HG03439 (cell line): ENCODE results near the gene TXNDC9.
"Not testable (repeated sequence)": the region's sequence is repeated elsewhere in the genome, so short reads cannot be mapped to it uniquely, and the experiment has no call there.

Source experiments
- ATAC-seq: cut with Tn5 transposase; IDR thresholded peaks from one replicate; pipeline ENCODE4 v1.9.1; 2021; ENCODE audit warnings: mild to moderate bottlenecking, moderate library complexity; ENCODE audit not compliant: unreplicated experiment

Gene TXNDC9

GRCh38 chr2:99336804-99337112 lies 625 bp upstream of the TXNDC9 start:
- ATAC-seq: peak; percentile 4

- ATAC-seq: no peak
Observed at GRCh38 chr2:99325384-99325783, 10.7 kb downstream of the TXNDC9 start.

- ATAC-seq: not testable (repeated sequence)
Observed at GRCh38 chr2:99317873-99318200, 18.3 kb downstream of the TXNDC9 start.

- no peak for ATAC-seq
Observed at GRCh38 chr2:99317161-99317872, 18.8 kb downstream of the TXNDC9 start.

GRCh38 chr2:99301097-99301496 lies 35.0 kb downstream of the TXNDC9 start, which contains the start of gene LYG1:
TSS of gene LYG1 (minus strand) at chr2:99301197. CDS start at chr2:99295670, 5,527 bp downstream.
- not testable (repeated sequence) for ATAC-seq

- no peak for ATAC-seq
Observed at GRCh38 chr2:99299580-99299979, 36.6 kb downstream of the TXNDC9 start.

- no peak for ATAC-seq
Observed at GRCh38 chr2:99297994-99298393, 38.1 kb downstream of the TXNDC9 start.

GRCh38 chr2:99285526-99285925 lies 50.6 kb downstream of the TXNDC9 start:
- ATAC-seq: no peak

- ATAC-seq: no peak
Observed at GRCh38 chr2:99279969-99280695, 56.0 kb downstream of the TXNDC9 start.

- ATAC-seq: no peak
Observed at GRCh38 chr2:99278793-99279291, 57.3 kb downstream of the TXNDC9 start.

- ATAC-seq: not testable (repeated sequence)
Observed at GRCh38 chr2:99278195-99278765, 57.9 kb downstream of the TXNDC9 start.

- no peak for ATAC-seq
Observed at GRCh38 chr2:99275882-99276281, 60.3 kb downstream of the TXNDC9 start.
